Activated T-cell treated with anti-CD3 and anti-CD28 coated beads, Interleukin-2, amount 50 U/mL, for 4 hours (primary cell): Measurements from ENCODE around the gene IL1RN. TPM values are rescaled to one million over a fixed set of nuclear protein-coding genes. Genes with fewer than 3 reads are reported as not detected.
A peak's percentile ranks its signal among the peaks of the same experiment; 100 is the strongest.

ENCODE experiments used
- ATAC-seq, 2 donors: fragments of 200-7000 bp; cut with Tn5 transposase; one replicate each; pipeline ENCODE4 v1.10.0; 2021
- DNase-seq: peaks from one replicate; pipeline ENCODE4 v3.0.0-alpha.2; 2020
- H3K27me3 Mint-ChIP-seq: one replicate; pipeline ENCODE4 v1.8.0; 2021; ENCODE audit warnings: low read depth, mixed read lengths
- H3K36me3 Mint-ChIP-seq: one replicate; pipeline ENCODE4 v1.8.0; 2022; ENCODE audit warnings: mixed read lengths; ENCODE audit not compliant: insufficient read depth
- H3K4me1 Mint-ChIP-seq: one replicate; pipeline ENCODE4 v1.8.0; 2021; ENCODE audit warnings: low read depth, mixed read lengths
- H3K4me3 Mint-ChIP-seq: one replicate; pipeline ENCODE4 v1.8.0; 2021; ENCODE audit warnings: mild to moderate bottlenecking, moderate library complexity, mixed read lengths
- H3K9me3 Mint-ChIP-seq: one replicate; pipeline ENCODE4 v1.8.0; 2021; ENCODE audit warnings: mixed read lengths
- total RNA-seq, 3 donors: library from RNA; stranded (reverse); gene quantifications; one replicate each; pipeline ENCODE4 v1.2.1, GENCODE V29; 2021

IL1RN gene
- total RNA-seq, 3 donors from 2014 or later: 1.2 to 2.5 (median 1.8) TPM

- Mint-ChIP-seq H3K9me3 (peaks cover 6% of the 10 kb centered on the region), H3K4me1 (no peaks in the 10 kb centered on the region), H3K27me3 (no peaks in the 10 kb centered on the region), H3K36me3 (no peaks in the 10 kb centered on the region), H3K4me3 (no peak overlapping the region)
- DNase-seq (no peak), ATAC-seq (no peak)
Measured at GRCh38 chr2:113148606-113149552, 21.5 kb downstream of the IL1RN start.

- Mint-ChIP-seq H3K9me3 (no peaks in the 10 kb centered on the region), H3K36me3 (no peaks in the 10 kb centered on the region), H3K4me3 (no peak overlapping the region), H3K4me1 (no peaks in the 10 kb centered on the region), H3K27me3 (no peaks in the 10 kb centered on the region)
- ATAC-seq: no peak
- no peak for DNase-seq
Measured at GRCh38 chr2:113149553-113150257, 22.3 kb downstream of the IL1RN start.

- no peaks in the 10 kb centered on the region for H3K9me3 Mint-ChIP-seq
- no peaks in the 10 kb centered on the region for H3K4me1 Mint-ChIP-seq
- H3K4me3 Mint-ChIP-seq: no peak overlapping the region
- DNase-seq: no peak
- no peaks in the 10 kb centered on the region for H3K27me3 Mint-ChIP-seq
- ATAC-seq: no peak
- H3K36me3 Mint-ChIP-seq: no peaks in the 10 kb centered on the region
Measured at GRCh38 chr2:113150258-113150601, 22.8 kb downstream of the IL1RN start.

GRCh38 chr2:113155331-113155730 is 27.9 kb downstream of the IL1RN start:
- Mint-ChIP-seq H3K27me3 (no peaks in the 10 kb centered on the region), H3K9me3 (no peaks in the 10 kb centered on the region), H3K36me3 (no peaks in the 10 kb centered on the region), H3K4me3 (no peak overlapping the region), H3K4me1 (peaks cover 23% of the 10 kb centered on the region)
- DNase-seq (no peak), ATAC-seq (no peak)

- DNase-seq (no peak), ATAC-seq (no peak)
- H3K9me3 Mint-ChIP-seq: no peaks in the 10 kb centered on the region
Measured at GRCh38 chr2:113156278-113157117, 29.1 kb downstream of the IL1RN start.

GRCh38 chr2:113157118-113157896 is 29.9 kb downstream of the IL1RN start:
- Mint-ChIP-seq H3K4me3 (peak overlapping the region; percentile 86), H3K9me3 (no peaks in the 10 kb centered on the region), H3K36me3 (no peaks in the 10 kb centered on the region), H3K4me1 (peaks cover 23% of the 10 kb centered on the region), H3K27me3 (no peaks in the 10 kb centered on the region)
- ATAC-seq: peak; percentile 78 to 81
- DNase-seq: peak; percentile 44

More at GRCh38 chr2:113156278-113157117, 29.1 kb downstream of the IL1RN start:
- no peaks in the 10 kb centered on the region for H3K36me3 Mint-ChIP-seq
- peak overlapping the region; percentile 73 for H3K4me3 Mint-ChIP-seq
- H3K4me1 Mint-ChIP-seq: peaks cover 23% of the 10 kb centered on the region
- H3K27me3 Mint-ChIP-seq: no peaks in the 10 kb centered on the region

GRCh38 chr2:113157897-113158753 is 30.7 kb downstream of the IL1RN start:
- no peaks in the 10 kb centered on the region for H3K27me3 Mint-ChIP-seq
- H3K36me3 Mint-ChIP-seq: no peaks in the 10 kb centered on the region
- no peaks in the 10 kb centered on the region for H3K9me3 Mint-ChIP-seq
- H3K4me1 Mint-ChIP-seq: peaks cover 30% of the 10 kb centered on the region
- DNase-seq (no peak), ATAC-seq (peak; percentile 78 to 80)
- H3K4me3 Mint-ChIP-seq: peak overlapping the region; percentile 86

- no peak for ATAC-seq
- no peak overlapping the region for H3K4me3 Mint-ChIP-seq
- no peaks in the 10 kb centered on the region for H3K9me3 Mint-ChIP-seq
- DNase-seq: no peak
- no peaks in the 10 kb centered on the region for H3K36me3 Mint-ChIP-seq
- peaks cover 31% of the 10 kb centered on the region for H3K4me1 Mint-ChIP-seq
- no peaks in the 10 kb centered on the region for H3K27me3 Mint-ChIP-seq
Measured at GRCh38 chr2:113158884-113159553, 31.6 kb downstream of the IL1RN start.

- DNase-seq (no peak), ATAC-seq (no peak)
- H3K9me3 Mint-ChIP-seq: no peaks in the 10 kb centered on the region
- H3K4me1 Mint-ChIP-seq: peaks cover 39% of the 10 kb centered on the region
- H3K36me3 Mint-ChIP-seq: no peaks in the 10 kb centered on the region
- no peak overlapping the region for H3K4me3 Mint-ChIP-seq
- no peaks in the 10 kb centered on the region for H3K27me3 Mint-ChIP-seq
Measured at GRCh38 chr2:113160248-113160647, 32.9 kb downstream of the IL1RN start.

- Mint-ChIP-seq H3K36me3 (no peaks in the 10 kb centered on the region), H3K27me3 (no peaks in the 10 kb centered on the region), H3K4me1 (peaks cover 42% of the 10 kb centered on the region), H3K4me3 (no peak overlapping the region), H3K9me3 (no peaks in the 10 kb centered on the region)
- ATAC-seq: no peak
- no peak for DNase-seq
Measured at GRCh38 chr2:113160962-113161361, 33.6 kb downstream of the IL1RN start.

- Mint-ChIP-seq H3K4me3 (no peak overlapping the region), H3K4me1 (peaks cover 43% of the 10 kb centered on the region), H3K36me3 (no peaks in the 10 kb centered on the region), H3K27me3 (no peaks in the 10 kb centered on the region), H3K9me3 (no peaks in the 10 kb centered on the region)
- no peak for DNase-seq
- no peak for ATAC-seq
Measured at GRCh38 chr2:113162173-113162572, 34.8 kb downstream of the IL1RN start.

GRCh38 chr2:113162869-113163268 is 35.5 kb downstream of the IL1RN start:
- Mint-ChIP-seq H3K9me3 (no peaks in the 10 kb centered on the region), H3K4me3 (no peak overlapping the region), H3K4me1 (peaks cover 48% of the 10 kb centered on the region), H3K27me3 (no peaks in the 10 kb centered on the region), H3K36me3 (no peaks in the 10 kb centered on the region)
- ATAC-seq (no peak), DNase-seq (no peak)
